Measurements from ENCODE around the gene FBXL5.

- TF ChIP-seq, protein P1, sequence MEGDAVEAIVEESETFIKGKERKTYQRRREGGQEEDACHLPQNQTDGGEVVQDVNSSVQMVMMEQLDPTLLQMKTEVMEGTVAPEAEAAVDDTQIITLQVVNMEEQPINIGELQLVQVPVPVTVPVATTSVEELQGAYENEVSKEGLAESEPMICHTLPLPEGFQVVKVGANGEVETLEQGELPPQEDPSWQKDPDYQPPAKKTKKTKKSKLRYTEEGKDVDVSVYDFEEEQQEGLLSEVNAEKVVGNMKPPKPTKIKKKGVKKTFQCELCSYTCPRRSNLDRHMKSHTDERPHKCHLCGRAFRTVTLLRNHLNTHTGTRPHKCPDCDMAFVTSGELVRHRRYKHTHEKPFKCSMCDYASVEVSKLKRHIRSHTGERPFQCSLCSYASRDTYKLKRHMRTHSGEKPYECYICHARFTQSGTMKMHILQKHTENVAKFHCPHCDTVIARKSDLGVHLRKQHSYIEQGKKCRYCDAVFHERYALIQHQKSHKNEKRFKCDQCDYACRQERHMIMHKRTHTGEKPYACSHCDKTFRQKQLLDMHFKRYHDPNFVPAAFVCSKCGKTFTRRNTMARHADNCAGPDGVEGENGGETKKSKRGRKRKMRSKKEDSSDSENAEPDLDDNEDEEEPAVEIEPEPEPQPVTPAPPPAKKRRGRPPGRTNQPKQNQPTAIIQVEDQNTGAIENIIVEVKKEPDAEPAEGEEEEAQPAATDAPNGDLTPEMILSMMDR (conservative IDR thresholded peaks at IDR 0.05; ENCODE audit: low read length), result no peak
- TF ChIP-seq EZH2phosphoT487 (IDR thresholded peaks at IDR 0.05; ENCODE audit: borderline replicate concordance, low read depth, low read length), result no peak
Measured at GRCh38 chr4:15691346-15692135, 36.4 kb upstream of the FBXL5 start.
